ENCODE results near the gene THBS1. TPM values are rescaled to one million over a fixed set of nuclear protein-coding genes. Genes with fewer than 3 reads are reported as not detected.

THBS1 gene
- total and polyA plus RNA-seq, 3 experiments from 2014 or later = 0.72 to 6.9 (median 6.6) TPM

GRCh38 chr15:39597751-39598185 lies 16.9 kb downstream of the THBS1 start:
- Mint-ChIP-seq H3K4me3 (no peak overlapping the region), H3K36me3 (peaks cover 3 to 38% (median 13%) of the 10 kb centered on the region in 3 donors), H3K9me3 (no peaks in the 10 kb centered on the region), H3K27ac (no peak overlapping the region), H3K27me3 (no peaks in the 10 kb centered on the region), H3K4me1 (peaks cover 7 to 8% (median 8%) of the 10 kb centered on the region in 3 donors)
- ChIA-PET POLR2A (no interaction called here), CTCF (no interaction called here)
- DNase-seq = no peak
- Histone ChIP-seq H3K4me3 (ENCODE audit: low read length) (no peak overlapping the region), H3K4me1 (ENCODE audit: insufficient read depth, low read length) (no peaks in the 10 kb centered on the region), H3K27me3 (ENCODE audit: insufficient read depth, low read length, poor library complexity, severe bottlenecking) (no peaks in the 10 kb centered on the region), H3K9me3 (ENCODE audit: low read length) (no peaks in the 10 kb centered on the region), H3K27ac (ENCODE audit: low read depth, low read length) (no peak overlapping the region), H3K36me3 (ENCODE audit: insufficient read depth, low read length) (no peaks in the 10 kb centered on the region)

GRCh38 chr15:39598186-39598850 lies 17.4 kb downstream of the THBS1 start:
- H3K4me3 Mint-ChIP-seq = no peak overlapping the region
- Histone ChIP-seq H3K27ac (ENCODE audit: low read depth, low read length) (no peak overlapping the region), H3K4me3 (ENCODE audit: low read length) (no peak overlapping the region), H3K4me1 (ENCODE audit: insufficient read depth, low read length) (no peaks in the 10 kb centered on the region), H3K36me3 (ENCODE audit: insufficient read depth, low read length) (no peaks in the 10 kb centered on the region), H3K27me3 (ENCODE audit: insufficient read depth, low read length, poor library complexity, severe bottlenecking) (no peaks in the 10 kb centered on the region), H3K9me3 (ENCODE audit: low read length) (no peaks in the 10 kb centered on the region)
- no peaks in the 10 kb centered on the region for H3K27me3 Mint-ChIP-seq
- ChIA-PET CTCF (interaction anchor here (1.4 to 1.8 kb wide), 2 partner anchors 25 to 158 kb away, joined by 4 to 7 read pairs; no protein-coding TSS in a partner anchor), POLR2A (no interaction called here)
- no peak for DNase-seq
- H3K4me1 Mint-ChIP-seq = peaks cover 7 to 8% (median 8%) of the 10 kb centered on the region in 3 donors
- H3K36me3 Mint-ChIP-seq = peaks cover 0 to 35% (median 9%) of the 10 kb centered on the region in 3 donors
- no peaks in the 10 kb centered on the region for H3K9me3 Mint-ChIP-seq
- H3K27ac Mint-ChIP-seq = no peak overlapping the region

- no peaks in the 10 kb centered on the region for H3K9me3 Mint-ChIP-seq
- no peaks in the 10 kb centered on the region for H3K27me3 Mint-ChIP-seq
- H3K4me1 ChIP-seq (ENCODE audit: insufficient read depth, low read length) = no peaks in the 10 kb centered on the region
- ChIA-PET POLR2A (no interaction called here), CTCF (interaction anchor here (1.4 to 1.8 kb wide), 2 partner anchors 24 to 157 kb away, joined by 4 to 7 read pairs; no protein-coding TSS in a partner anchor)
- H3K27ac ChIP-seq (ENCODE audit: low read depth, low read length) = no peak overlapping the region
- DNase-seq = no peak
- H3K9me3 ChIP-seq (ENCODE audit: low read length) = no peaks in the 10 kb centered on the region
- H3K36me3 Mint-ChIP-seq = peaks cover 0 to 31% (median 5%) of the 10 kb centered on the region in 3 donors
- H3K36me3 ChIP-seq (ENCODE audit: insufficient read depth, low read length) = no peaks in the 10 kb centered on the region
- peaks cover 2 to 3% (median 2%) of the 10 kb centered on the region in 3 donors for H3K4me1 Mint-ChIP-seq
- no peaks in the 10 kb centered on the region for H3K27me3 ChIP-seq (ENCODE audit: insufficient read depth, low read length, poor library complexity, severe bottlenecking)
- peak overlapping the region in 1 of 7 donors; percentile 26 for H3K4me3 Mint-ChIP-seq
- peak overlapping the region in 1 of 8 donors; percentile 8 for H3K27ac Mint-ChIP-seq
- no peak overlapping the region for H3K4me3 ChIP-seq (ENCODE audit: low read length)
These were observed 18.3 kb downstream of the THBS1 start for GRCh38 chr15:39598958-39599845.

DNA sequence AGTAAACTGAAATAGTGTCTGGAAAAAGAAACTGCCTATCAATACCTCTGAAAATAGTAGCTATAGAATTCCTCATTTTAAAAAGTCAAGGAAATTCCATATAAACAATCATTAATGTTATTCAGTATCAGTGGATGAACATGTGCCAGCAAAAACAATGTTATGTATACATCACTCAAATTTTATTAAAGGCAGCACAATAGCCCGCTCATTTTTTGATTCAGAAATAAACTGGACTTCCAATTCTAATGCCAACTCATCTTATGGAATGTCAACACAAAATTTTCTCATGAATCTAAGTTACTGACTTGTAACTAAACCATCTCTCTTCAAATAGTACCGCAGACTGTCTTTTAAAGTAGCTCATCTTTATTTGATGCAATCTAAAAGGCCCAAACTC lies 19.0 kb downstream of the THBS1 start:
- no peaks in the 10 kb centered on the region for H3K27me3 ChIP-seq (ENCODE audit: insufficient read depth, low read length, poor library complexity, severe bottlenecking)
- Mint-ChIP-seq H3K4me1 (peaks cover 0 to 2% (median 1%) of the 10 kb centered on the region in 3 donors), H3K9me3 (no peaks in the 10 kb centered on the region), H3K36me3 (peaks cover 0 to 33% (median 4%) of the 10 kb centered on the region in 3 donors), H3K27me3 (no peaks in the 10 kb centered on the region), H3K4me3 (no peak overlapping the region), H3K27ac (no peak overlapping the region)
- no peak for DNase-seq
- no peak overlapping the region for H3K4me3 ChIP-seq (ENCODE audit: low read length)
- H3K27ac ChIP-seq (ENCODE audit: low read depth, low read length) = no peak overlapping the region
- H3K36me3 ChIP-seq (ENCODE audit: insufficient read depth, low read length) = no peaks in the 10 kb centered on the region
- no peaks in the 10 kb centered on the region for H3K9me3 ChIP-seq (ENCODE audit: low read length)
- H3K4me1 ChIP-seq (ENCODE audit: insufficient read depth, low read length) = no peaks in the 10 kb centered on the region
- ChIA-PET CTCF (interaction anchor here (1.8 kb wide), 1 partner anchor 157 kb away, joined by 4 read pairs; no protein-coding TSS in a partner anchor), POLR2A (no interaction called here)

- no peak overlapping the region for H3K27ac Mint-ChIP-seq
- DNase-seq = no peak
- peaks cover 0 to 4% (median 3%) of the 10 kb centered on the region in 3 donors for H3K4me1 Mint-ChIP-seq
- Histone ChIP-seq H3K27me3 (ENCODE audit: insufficient read depth, low read length, poor library complexity, severe bottlenecking) (no peaks in the 10 kb centered on the region), H3K36me3 (ENCODE audit: insufficient read depth, low read length) (no peaks in the 10 kb centered on the region), H3K27ac (ENCODE audit: low read depth, low read length) (no peak overlapping the region), H3K9me3 (ENCODE audit: low read length) (no peaks in the 10 kb centered on the region), H3K4me1 (ENCODE audit: insufficient read depth, low read length) (no peaks in the 10 kb centered on the region), H3K4me3 (ENCODE audit: low read length) (no peak overlapping the region)
- H3K4me3 Mint-ChIP-seq = no peak overlapping the region
- no peaks in the 10 kb centered on the region for H3K27me3 Mint-ChIP-seq
- CTCF ChIA-PET = interaction anchor here (1.1 to 1.2 kb wide), 3 partner anchors 9 to 155 kb away, joined by 3 to 5 read pairs (median 3); no protein-coding TSS in a partner anchor
- peaks cover 0 to 23% (median 0%) of the 10 kb centered on the region in 3 donors for H3K36me3 Mint-ChIP-seq
- H3K9me3 Mint-ChIP-seq = no peaks in the 10 kb centered on the region
- POLR2A ChIA-PET = interaction anchor here (1.0 kb wide), 1 partner anchor 21 kb away, joined by 3 read pairs; no protein-coding TSS in a partner anchor
These were observed 21.3 kb downstream of the THBS1 start for GRCh38 chr15:39602143-39602542.

- Mint-ChIP-seq H3K4me3 (no peak overlapping the region), H3K4me1 (peaks cover 11 to 17% (median 13%) of the 10 kb centered on the region in 3 donors), H3K36me3 (peaks cover 0 to 33% (median 2%) of the 10 kb centered on the region in 3 donors), H3K9me3 (peaks cover 4 to 17% (median 5%) of the 10 kb centered on the region in 5 donors), H3K27me3 (no peaks in the 10 kb centered on the region), H3K27ac (peak overlapping the region in 2 of 8 donors; percentile 36 to 79)
- H3K4me1 ChIP-seq (ENCODE audit: insufficient read depth, low read length) = no peaks in the 10 kb centered on the region
- peaks cover 5% of the 10 kb centered on the region for H3K9me3 ChIP-seq (ENCODE audit: low read length)
- CTCF ChIA-PET = interaction anchor here (1.2 kb wide), 1 partner anchor 25 kb away, joined by 3 read pairs; no protein-coding TSS in a partner anchor
- no peaks in the 10 kb centered on the region for H3K36me3 ChIP-seq (ENCODE audit: insufficient read depth, low read length)
- H3K4me3 ChIP-seq (ENCODE audit: low read length) = no peak overlapping the region
- DNase-seq = no peak
- POLR2A ChIA-PET = no interaction called here
- no peaks in the 10 kb centered on the region for H3K27me3 ChIP-seq (ENCODE audit: insufficient read depth, low read length, poor library complexity, severe bottlenecking)
- H3K27ac ChIP-seq (ENCODE audit: low read depth, low read length) = no peak overlapping the region
These were observed 24.3 kb downstream of the THBS1 start for GRCh38 chr15:39605146-39605545.

DNA sequence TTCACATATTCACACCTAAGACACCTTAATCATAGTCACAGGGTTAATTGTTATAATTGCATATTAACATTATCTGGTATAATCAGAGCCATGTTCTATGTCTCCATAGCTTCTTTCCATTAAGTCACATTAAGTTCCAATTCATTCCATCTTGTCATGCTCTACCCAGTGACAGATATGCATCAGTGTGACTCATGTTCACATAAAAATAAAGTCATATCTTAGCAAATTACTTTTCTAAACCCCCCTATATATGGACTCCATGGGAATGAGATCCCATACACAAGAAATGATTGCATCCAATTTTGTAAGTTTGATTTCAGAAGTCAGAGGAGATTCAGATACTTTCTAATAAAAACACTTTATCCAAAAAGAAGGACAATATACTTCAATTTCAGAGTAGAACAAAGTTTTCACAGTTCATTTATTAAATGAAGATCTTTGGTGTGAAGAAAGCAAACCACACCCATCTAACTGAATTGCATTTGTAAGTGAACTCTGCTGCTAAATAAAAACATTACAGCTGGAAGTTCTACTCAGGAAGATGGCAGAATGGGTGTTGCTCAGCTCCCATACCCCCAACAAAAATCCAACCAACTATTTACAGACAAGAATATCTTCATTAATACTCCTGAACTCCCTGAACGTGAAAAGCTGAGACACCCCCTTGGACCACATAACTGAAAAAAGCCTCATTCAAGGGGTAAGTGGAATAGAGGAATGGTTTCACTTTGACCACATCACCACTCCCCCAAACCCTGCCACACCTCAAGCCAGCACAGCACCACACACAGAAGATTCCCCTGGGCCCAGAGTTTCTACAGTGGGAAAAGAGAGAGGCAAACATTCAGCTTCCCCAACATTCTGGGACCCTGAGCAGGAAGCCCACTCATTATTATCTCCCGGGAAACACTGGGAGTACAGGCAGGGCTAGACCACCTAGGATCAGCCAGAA lies 27.6 kb downstream of the THBS1 start:
- Histone ChIP-seq H3K27me3 (ENCODE audit: insufficient read depth, low read length, poor library complexity, severe bottlenecking) (no peaks in the 10 kb centered on the region), H3K9me3 (ENCODE audit: low read length) (peaks cover 9% of the 10 kb centered on the region), H3K4me1 (ENCODE audit: insufficient read depth, low read length) (no peaks in the 10 kb centered on the region), H3K4me3 (ENCODE audit: low read length) (no peak overlapping the region), H3K36me3 (ENCODE audit: insufficient read depth, low read length) (no peaks in the 10 kb centered on the region), H3K27ac (ENCODE audit: low read depth, low read length) (no peak overlapping the region)
- DNase-seq = no peak
- Mint-ChIP-seq H3K27ac (peak overlapping the region in 5 of 8 donors; percentile 13 to 91 (median 42)), H3K36me3 (peaks cover 8 to 50% (median 9%) of the 10 kb centered on the region in 3 donors), H3K9me3 (peaks cover 16 to 48% (median 29%) of the 10 kb centered on the region in 5 donors), H3K4me1 (peaks cover 11 to 17% (median 12%) of the 10 kb centered on the region in 3 donors), H3K27me3 (no peaks in the 10 kb centered on the region), H3K4me3 (peak overlapping the region in 2 of 7 donors; percentile 5 to 21)
- ChIA-PET CTCF (interaction anchor here (1.4 to 2.2 kb wide), 4 partner anchors 15 to 78 kb away, joined by 3 to 7 read pairs (median 6); partner anchors contain the start of gene THBS1), POLR2A (interaction anchor here (2.5 kb wide), 1 partner anchor 15 kb away, joined by 13 read pairs; no protein-coding TSS in a partner anchor)
